HCT116 (cell line): Measurements from ENCODE around the gene KLF9.

Experiments
- CEBPB ChIP-seq: IDR thresholded peaks from 2 replicates; pipeline ENCODE4 v1.6.1; 2012; ENCODE audit warnings: low read depth
- EZH2 ChIP-seq: fragments of 200-600 bp; sonication (generic); IDR thresholded peaks from 2 replicates; pipeline ENCODE4 v1.6.1; 2017; ENCODE audit warnings: antibody characterized with exemption, mixed run types
- JUND ChIP-seq: IDR thresholded peaks from 2 replicates; pipeline ENCODE4 v1.6.1; 2012
- POLR2A ChIP-seq: IDR thresholded peaks from 2 replicates; pipeline ENCODE4 v1.7.0; 2011; ENCODE audit warnings: borderline replicate concordance; ENCODE audit not compliant: insufficient read depth, insufficient read length; ENCODE audit errors: extremely low read depth
- POLR2AphosphoS5 ChIP-seq: IDR thresholded peaks from 2 replicates; pipeline ENCODE4 v1.6.1; 2011; ENCODE audit warnings: mild to moderate bottlenecking, low read depth, low read length, moderate library complexity
- RAD21 ChIP-seq: IDR thresholded peaks from 2 replicates; pipeline ENCODE4 v1.6.1; 2012; ENCODE audit warnings: low read depth, mild to moderate bottlenecking
- SP1 ChIP-seq: IDR thresholded peaks from 2 replicates; pipeline ENCODE4 v1.6.1; 2012; ENCODE audit warnings: low read depth
- TCF7L2 ChIP-seq: IDR thresholded peaks from 2 replicates; pipeline ENCODE4 v1.7.0; 2011; ENCODE audit warnings: borderline replicate concordance, inconsistent platforms; ENCODE audit not compliant: insufficient read depth, insufficient read length; ENCODE audit errors: extremely low read depth
- YY1 ChIP-seq: IDR thresholded peaks from 2 replicates; pipeline ENCODE4 v1.6.1; 2011; ENCODE audit warnings: low read length, low read depth, moderate library complexity, mild to moderate bottlenecking; ENCODE audit not compliant: insufficient replicate concordance; ENCODE audit errors: extremely low read depth
- ZNF274 ChIP-seq: fragments of 200-500 bp; sonication (Bioruptor generic); IDR thresholded peaks from 2 replicates; pipeline ENCODE4 v1.6.1; 2014; ENCODE audit warnings: mild to moderate bottlenecking, low read depth, low read length, inconsistent platforms
- TF ChIP-seq, protein P1 (sequence below), 3 experiments: fragments of 200-600 bp in 1 of 3; sonication (generic) in 1 of 3; IDR thresholded peaks in 2 of 3; conservative IDR thresholded peaks in 1 of 3; 2 replicates each; pipeline ENCODE4 v1.5.1; 2012 to 2017; ENCODE audit warnings: low read depth in 2 of 3, low read length in 2 of 3, antibody characterized with exemption in 1 of 3, borderline replicate concordance in 1 of 3, control low read depth in 1 of 3, mild to moderate bottlenecking in 1 of 3, mixed read lengths in 1 of 3, mixed run types in 1 of 3, moderate library complexity in 1 of 3; ENCODE audit not compliant: insufficient read depth in 1 of 3
- TF ChIP-seq, protein P2 (sequence below): IDR thresholded peaks from 2 replicates; pipeline ENCODE4 v1.6.1; 2012
- TF ChIP-seq, protein P3 (sequence below): IDR thresholded peaks from 2 replicates; pipeline ENCODE4 v1.6.1; 2011; ENCODE audit warnings: mild to moderate bottlenecking, low read length, moderate library complexity; ENCODE audit not compliant: insufficient replicate concordance; ENCODE audit errors: extremely low read depth

- no peak for TF ChIP-seq CEBPB
- TF ChIP-seq, protein P1, sequence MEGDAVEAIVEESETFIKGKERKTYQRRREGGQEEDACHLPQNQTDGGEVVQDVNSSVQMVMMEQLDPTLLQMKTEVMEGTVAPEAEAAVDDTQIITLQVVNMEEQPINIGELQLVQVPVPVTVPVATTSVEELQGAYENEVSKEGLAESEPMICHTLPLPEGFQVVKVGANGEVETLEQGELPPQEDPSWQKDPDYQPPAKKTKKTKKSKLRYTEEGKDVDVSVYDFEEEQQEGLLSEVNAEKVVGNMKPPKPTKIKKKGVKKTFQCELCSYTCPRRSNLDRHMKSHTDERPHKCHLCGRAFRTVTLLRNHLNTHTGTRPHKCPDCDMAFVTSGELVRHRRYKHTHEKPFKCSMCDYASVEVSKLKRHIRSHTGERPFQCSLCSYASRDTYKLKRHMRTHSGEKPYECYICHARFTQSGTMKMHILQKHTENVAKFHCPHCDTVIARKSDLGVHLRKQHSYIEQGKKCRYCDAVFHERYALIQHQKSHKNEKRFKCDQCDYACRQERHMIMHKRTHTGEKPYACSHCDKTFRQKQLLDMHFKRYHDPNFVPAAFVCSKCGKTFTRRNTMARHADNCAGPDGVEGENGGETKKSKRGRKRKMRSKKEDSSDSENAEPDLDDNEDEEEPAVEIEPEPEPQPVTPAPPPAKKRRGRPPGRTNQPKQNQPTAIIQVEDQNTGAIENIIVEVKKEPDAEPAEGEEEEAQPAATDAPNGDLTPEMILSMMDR (IDR thresholded peaks at IDR 0.05 in 2 of 3, conservative IDR thresholded peaks at IDR 0.05 in 1 of 3; ENCODE audit: borderline replicate concordance in 1 of 3, insufficient read depth in 1 of 3, low read depth in 2 of 3, low read length in 2 of 3) = no peak
- no peak for TF ChIP-seq POLR2AphosphoS5
- no peak for TF ChIP-seq TCF7L2
- TF ChIP-seq POLR2A = no peak
- TF ChIP-seq ZNF274 = no peak
- no peak for TF ChIP-seq RAD21
- no peak for TF ChIP-seq JUND
- TF ChIP-seq, protein P2, sequence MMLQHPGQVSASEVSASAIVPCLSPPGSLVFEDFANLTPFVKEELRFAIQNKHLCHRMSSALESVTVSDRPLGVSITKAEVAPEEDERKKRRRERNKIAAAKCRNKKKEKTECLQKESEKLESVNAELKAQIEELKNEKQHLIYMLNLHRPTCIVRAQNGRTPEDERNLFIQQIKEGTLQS = no peak
- no peak for TF ChIP-seq EZH2
- TF ChIP-seq SP1 = no peak
- TF ChIP-seq, protein P3, sequence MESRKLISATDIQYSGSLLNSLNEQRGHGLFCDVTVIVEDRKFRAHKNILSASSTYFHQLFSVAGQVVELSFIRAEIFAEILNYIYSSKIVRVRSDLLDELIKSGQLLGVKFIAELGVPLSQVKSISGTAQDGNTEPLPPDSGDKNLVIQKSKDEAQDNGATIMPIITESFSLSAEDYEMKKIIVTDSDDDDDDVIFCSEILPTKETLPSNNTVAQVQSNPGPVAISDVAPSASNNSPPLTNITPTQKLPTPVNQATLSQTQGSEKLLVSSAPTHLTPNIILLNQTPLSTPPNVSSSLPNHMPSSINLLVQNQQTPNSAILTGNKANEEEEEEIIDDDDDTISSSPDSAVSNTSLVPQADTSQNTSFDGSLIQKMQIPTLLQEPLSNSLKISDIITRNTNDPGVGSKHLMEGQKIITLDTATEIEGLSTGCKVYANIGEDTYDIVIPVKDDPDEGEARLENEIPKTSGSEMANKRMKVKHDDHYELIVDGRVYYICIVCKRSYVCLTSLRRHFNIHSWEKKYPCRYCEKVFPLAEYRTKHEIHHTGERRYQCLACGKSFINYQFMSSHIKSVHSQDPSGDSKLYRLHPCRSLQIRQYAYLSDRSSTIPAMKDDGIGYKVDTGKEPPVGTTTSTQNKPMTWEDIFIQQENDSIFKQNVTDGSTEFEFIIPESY = no peak
- TF ChIP-seq YY1 = no peak
These were observed 58.7 kb downstream of the KLF9 start for GRCh38 chr9:70355801-70356200.
